Measurements from ENCODE around the gene CFAP45. TPM values are rescaled to one million over a fixed set of nuclear protein-coding genes. Genes with fewer than 3 reads are reported as not detected.

Gene CFAP45
- total RNA-seq, 6 experiments from 2014 or later, result 0.94 to 2.5 (median 1.2) TPM

GRCh38 chr1:159941591-159942560 is 41.9 kb upstream of the CFAP45 start:
- DNase-seq, result no peak
- Mint-ChIP-seq H3K27ac (no peak overlapping the region), H3K4me3 (no peak overlapping the region), H3K27me3 (ENCODE audit: insufficient read depth) (peaks cover 49% of the 10 kb centered on the region), H3K36me3 (ENCODE audit: low read depth) (no peaks in the 10 kb centered on the region), H3K4me1 (ENCODE audit: low read depth) (peaks cover 17% of the 10 kb centered on the region; the same call in 1 of the 2 replicates), H3K9me3 (no peaks in the 10 kb centered on the region)
- no peak for TF ChIP-seq CTCF (IDR thresholded peaks at IDR 0.05)

GRCh38 chr1:159941141-159941540 is 41.2 kb upstream of the CFAP45 start:
- DNase-seq, result no peak
- no peaks in the 10 kb centered on the region for H3K36me3 Mint-ChIP-seq (ENCODE audit: low read depth)
- no peak for TF ChIP-seq CTCF (IDR thresholded peaks at IDR 0.05)
- H3K27me3 Mint-ChIP-seq (ENCODE audit: insufficient read depth), result peaks cover 43% of the 10 kb centered on the region
- no peak overlapping the region for H3K27ac Mint-ChIP-seq
- H3K4me1 Mint-ChIP-seq (ENCODE audit: low read depth), result peaks cover 17% of the 10 kb centered on the region; the same call in 1 of the 2 replicates
- H3K4me3 Mint-ChIP-seq, result no peak overlapping the region
- H3K9me3 Mint-ChIP-seq, result no peaks in the 10 kb centered on the region

- Mint-ChIP-seq H3K36me3 (ENCODE audit: low read depth) (no peaks in the 10 kb centered on the region), H3K4me3 (no peak overlapping the region), H3K27ac (no peak overlapping the region), H3K9me3 (no peaks in the 10 kb centered on the region), H3K27me3 (ENCODE audit: insufficient read depth) (peaks cover 39% of the 10 kb centered on the region), H3K4me1 (ENCODE audit: low read depth) (peaks cover 14% of the 10 kb centered on the region; the same call in 1 of the 2 replicates)
- DNase-seq, result no peak
- TF ChIP-seq CTCF (IDR thresholded peaks at IDR 0.05), result no peak
Measured at GRCh38 chr1:159940006-159940620, 40.1 kb upstream of the CFAP45 start.

- Mint-ChIP-seq H3K4me3 (no peak overlapping the region), H3K36me3 (ENCODE audit: low read depth) (no peaks in the 10 kb centered on the region), H3K27ac (no peak overlapping the region), H3K9me3 (no peaks in the 10 kb centered on the region), H3K4me1 (ENCODE audit: low read depth) (peaks cover 9% of the 10 kb centered on the region; the same call in 1 of the 2 replicates), H3K27me3 (ENCODE audit: insufficient read depth) (peaks cover 37% of the 10 kb centered on the region)
- no peak for TF ChIP-seq CTCF (IDR thresholded peaks at IDR 0.05)
- no peak for DNase-seq
Measured at GRCh38 chr1:159939678-159940002, 39.7 kb upstream of the CFAP45 start.

GRCh38 chr1:159938905-159939677 is 39.1 kb upstream of the CFAP45 start:
- Mint-ChIP-seq H3K27me3 (ENCODE audit: insufficient read depth) (peaks cover 32% of the 10 kb centered on the region), H3K4me1 (ENCODE audit: low read depth) (peaks cover 7% of the 10 kb centered on the region; the same call in 1 of the 2 replicates), H3K9me3 (no peaks in the 10 kb centered on the region), H3K4me3 (no peak overlapping the region), H3K27ac (no peak overlapping the region), H3K36me3 (ENCODE audit: low read depth) (no peaks in the 10 kb centered on the region)
- no peak for TF ChIP-seq CTCF (IDR thresholded peaks at IDR 0.05)
- DNase-seq, result no peak
